Lower leg skin (tissue), 3 donors: ENCODE data around the gene CFD.

ENCODE experiments used
- POLR2A ChIP-seq, 2 donors: fragments of 450-650 bp; IDR thresholded peaks; one replicate each; pipeline ENCODE4 v1.6.1; 2016 to 2017; ENCODE audit warnings: antibody characterized with exemption in 2 of 2, mild to moderate bottlenecking in 1 of 2, moderate library complexity in 1 of 2
- TF ChIP-seq, protein P1 (sequence below), 3 donors: fragments of 450-650 bp; IDR thresholded peaks; one replicate each; pipeline ENCODE4 v1.5.1; 2016; ENCODE audit warnings: antibody characterized with exemption in 3 of 3, mild to moderate bottlenecking in 3 of 3, moderate library complexity in 2 of 3

GRCh38 chr19:853014-853585 is 6.4 kb upstream of the CFD start:
- TF ChIP-seq, protein P1, sequence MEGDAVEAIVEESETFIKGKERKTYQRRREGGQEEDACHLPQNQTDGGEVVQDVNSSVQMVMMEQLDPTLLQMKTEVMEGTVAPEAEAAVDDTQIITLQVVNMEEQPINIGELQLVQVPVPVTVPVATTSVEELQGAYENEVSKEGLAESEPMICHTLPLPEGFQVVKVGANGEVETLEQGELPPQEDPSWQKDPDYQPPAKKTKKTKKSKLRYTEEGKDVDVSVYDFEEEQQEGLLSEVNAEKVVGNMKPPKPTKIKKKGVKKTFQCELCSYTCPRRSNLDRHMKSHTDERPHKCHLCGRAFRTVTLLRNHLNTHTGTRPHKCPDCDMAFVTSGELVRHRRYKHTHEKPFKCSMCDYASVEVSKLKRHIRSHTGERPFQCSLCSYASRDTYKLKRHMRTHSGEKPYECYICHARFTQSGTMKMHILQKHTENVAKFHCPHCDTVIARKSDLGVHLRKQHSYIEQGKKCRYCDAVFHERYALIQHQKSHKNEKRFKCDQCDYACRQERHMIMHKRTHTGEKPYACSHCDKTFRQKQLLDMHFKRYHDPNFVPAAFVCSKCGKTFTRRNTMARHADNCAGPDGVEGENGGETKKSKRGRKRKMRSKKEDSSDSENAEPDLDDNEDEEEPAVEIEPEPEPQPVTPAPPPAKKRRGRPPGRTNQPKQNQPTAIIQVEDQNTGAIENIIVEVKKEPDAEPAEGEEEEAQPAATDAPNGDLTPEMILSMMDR (IDR thresholded peaks at IDR 0.05) = no peak
- no peak for TF ChIP-seq POLR2A (IDR thresholded peaks at IDR 0.05)
